ENCODE results near the gene MTUS2. TPM values are rescaled to one million over a fixed set of nuclear protein-coding genes. Genes with fewer than 3 reads are reported as not detected.
"Not testable (repeated sequence)": the region's sequence is repeated elsewhere in the genome, so short reads cannot be mapped to it uniquely, and the experiment has no call there.

MTUS2 gene
- total RNA-seq, 2 donors from 2014 or later, result not detected

DNA sequence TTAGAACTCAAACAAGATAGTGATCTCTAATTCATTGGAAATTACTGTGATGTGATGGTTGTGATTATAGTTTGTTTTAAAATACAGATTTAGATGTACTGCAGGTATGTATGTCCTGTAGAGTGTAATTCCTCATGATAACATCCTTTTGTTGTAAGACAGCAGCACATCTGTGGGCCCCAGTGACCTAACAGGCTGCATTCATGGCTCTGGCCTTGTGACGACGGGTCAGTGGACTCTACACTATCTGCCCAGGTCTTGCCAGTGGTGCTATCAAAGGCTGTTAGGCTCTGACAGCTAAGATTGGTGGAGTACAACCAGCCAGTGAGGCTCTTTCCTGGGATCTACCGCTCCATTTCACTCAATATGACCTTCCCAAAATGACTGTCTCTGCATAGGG, 158.4 kb downstream of the MTUS2 start:
- DNase-seq (ENCODE audit: low spot score in 2 of 2), result no peak
- Mint-ChIP-seq H3K9me3 (no peaks in the 10 kb centered on the region), H3K27ac (no peak overlapping the region), H3K36me3 (no peaks in the 10 kb centered on the region)
- no peak for ATAC-seq

GRCh38 chr13:28981530-28981929, 161.4 kb downstream of the MTUS2 start:
- Mint-ChIP-seq H3K9me3 (no peaks in the 10 kb centered on the region), H3K36me3 (no peaks in the 10 kb centered on the region), H3K27ac (no peak overlapping the region)
- ATAC-seq (no peak), DNase-seq (ENCODE audit: low spot score in 2 of 2) (no peak)

DNA sequence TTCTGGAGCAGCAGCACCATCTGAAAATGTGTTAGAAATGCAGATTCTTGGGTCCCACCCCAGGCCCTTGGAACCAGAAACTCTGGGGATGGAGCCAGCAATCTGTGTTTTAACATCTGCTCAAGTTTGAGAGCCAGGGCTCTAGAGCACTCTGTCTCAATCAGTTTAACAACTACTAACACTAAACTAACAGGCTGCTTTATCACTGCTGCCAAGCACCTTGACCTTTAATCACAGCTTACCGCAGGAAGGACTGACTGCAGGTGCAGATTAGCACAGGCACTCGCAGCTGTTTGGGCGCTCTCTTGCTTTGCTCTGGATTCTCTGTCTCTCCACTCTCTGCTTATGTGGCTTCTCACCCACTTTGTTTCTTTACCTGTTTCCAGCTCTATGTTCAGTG, 163.5 kb downstream of the MTUS2 start:
- no peaks in the 10 kb centered on the region for H3K9me3 Mint-ChIP-seq
- DNase-seq (ENCODE audit: low spot score in 2 of 2) (no peak), ATAC-seq (no peak)
- H3K36me3 Mint-ChIP-seq, result no peaks in the 10 kb centered on the region
- no peak overlapping the region for H3K27ac Mint-ChIP-seq

DNA sequence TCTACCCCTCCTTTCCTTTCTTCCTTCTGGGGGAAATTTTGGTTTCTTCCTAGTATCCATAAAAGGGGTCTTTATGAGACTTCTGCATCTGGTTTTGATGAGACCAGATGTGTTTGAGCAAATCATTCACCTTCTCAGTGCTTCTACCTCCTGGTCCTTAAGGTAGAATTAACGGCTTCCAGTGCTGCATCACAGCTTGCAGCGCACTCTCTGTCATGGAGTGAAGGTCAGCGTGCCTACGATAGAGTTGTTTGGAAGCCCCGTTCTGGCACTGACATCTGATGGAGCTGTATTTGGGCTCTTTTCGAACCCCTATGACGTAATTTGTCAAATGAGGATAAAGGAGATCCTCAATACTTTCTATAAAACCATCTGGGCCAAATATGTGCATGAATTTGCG, 164.2 kb downstream of the MTUS2 start:
- H3K9me3 Mint-ChIP-seq, result peaks cover 0 to 4% of the 10 kb centered on the region in 2 donors
- no peak for DNase-seq (ENCODE audit: low spot score in 2 of 2)
- no peak overlapping the region for H3K27ac Mint-ChIP-seq
- no peaks in the 10 kb centered on the region for H3K36me3 Mint-ChIP-seq
- no peak for ATAC-seq

- no peak overlapping the region for H3K27ac Mint-ChIP-seq
- peaks cover 0 to 2% of the 10 kb centered on the region in 2 donors for H3K36me3 Mint-ChIP-seq
- no peak for ATAC-seq
- DNase-seq (ENCODE audit: low spot score in 2 of 2), result no peak
- peaks cover 0 to 4% of the 10 kb centered on the region in 2 donors for H3K9me3 Mint-ChIP-seq
These were observed 164.7 kb downstream of the MTUS2 start for GRCh38 chr13:28984825-28985224.

GRCh38 chr13:28990378-28990777, 170.2 kb downstream of the MTUS2 start:
- H3K36me3 Mint-ChIP-seq; ATAC-seq; H3K27ac Mint-ChIP-seq; H3K9me3 Mint-ChIP-seq; DNase-seq (ENCODE audit: low spot score in 2 of 2): not testable (repeated sequence)

GRCh38 chr13:28991764-28992163, 171.6 kb downstream of the MTUS2 start:
- DNase-seq (ENCODE audit: low spot score in 2 of 2) (no peak), ATAC-seq (no peak)
- no peak overlapping the region for H3K27ac Mint-ChIP-seq
- peaks cover 4 to 9% of the 10 kb centered on the region in 2 donors for H3K9me3 Mint-ChIP-seq
- peaks cover 0 to 9% of the 10 kb centered on the region in 2 donors for H3K36me3 Mint-ChIP-seq

DNA sequence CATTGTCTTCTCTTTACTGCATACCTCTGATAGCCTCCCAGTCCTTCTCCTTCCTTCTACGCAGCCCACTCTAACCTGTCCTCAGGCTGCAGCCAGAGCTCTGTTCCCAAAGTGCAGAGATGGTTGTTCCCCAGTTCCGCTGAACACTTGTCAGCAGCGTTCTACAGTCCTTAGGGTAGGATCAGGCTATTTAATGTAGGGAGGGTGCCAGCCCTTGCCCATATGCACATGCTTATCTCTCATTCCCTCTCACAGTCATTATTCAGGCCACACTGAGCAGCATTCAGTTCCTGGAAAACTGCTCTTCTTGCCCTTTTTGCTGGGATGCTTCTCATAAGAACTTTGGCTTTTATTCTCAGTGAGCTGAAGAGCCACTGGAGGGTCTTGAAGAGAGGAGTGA, 180.7 kb downstream of the MTUS2 start:
- Mint-ChIP-seq H3K36me3 (peaks cover 6 to 16% of the 10 kb centered on the region in 2 donors), H3K9me3 (peaks cover 7 to 8% of the 10 kb centered on the region in 2 donors), H3K27ac (no peak overlapping the region)
- DNase-seq (ENCODE audit: low spot score in 2 of 2) (no peak), ATAC-seq (no peak)

- H3K27ac Mint-ChIP-seq, result no peak overlapping the region
- no peak for ATAC-seq
- H3K36me3 Mint-ChIP-seq, result peaks cover 6 to 11% of the 10 kb centered on the region in 2 donors
- H3K9me3 Mint-ChIP-seq, result peaks cover 7 to 8% of the 10 kb centered on the region in 2 donors
- no peak for DNase-seq (ENCODE audit: low spot score in 2 of 2)
These were observed 185.1 kb downstream of the MTUS2 start for GRCh38 chr13:29005035-29005762.

GRCh38 chr13:29005763-29006120, 185.6 kb downstream of the MTUS2 start:
- peaks cover 4 to 5% of the 10 kb centered on the region in 2 donors for H3K9me3 Mint-ChIP-seq
- H3K36me3 Mint-ChIP-seq, result peaks cover 4 to 7% of the 10 kb centered on the region in 2 donors
- DNase-seq (ENCODE audit: low spot score in 2 of 2) (no peak), ATAC-seq (no peak)
- no peak overlapping the region for H3K27ac Mint-ChIP-seq

DNA sequence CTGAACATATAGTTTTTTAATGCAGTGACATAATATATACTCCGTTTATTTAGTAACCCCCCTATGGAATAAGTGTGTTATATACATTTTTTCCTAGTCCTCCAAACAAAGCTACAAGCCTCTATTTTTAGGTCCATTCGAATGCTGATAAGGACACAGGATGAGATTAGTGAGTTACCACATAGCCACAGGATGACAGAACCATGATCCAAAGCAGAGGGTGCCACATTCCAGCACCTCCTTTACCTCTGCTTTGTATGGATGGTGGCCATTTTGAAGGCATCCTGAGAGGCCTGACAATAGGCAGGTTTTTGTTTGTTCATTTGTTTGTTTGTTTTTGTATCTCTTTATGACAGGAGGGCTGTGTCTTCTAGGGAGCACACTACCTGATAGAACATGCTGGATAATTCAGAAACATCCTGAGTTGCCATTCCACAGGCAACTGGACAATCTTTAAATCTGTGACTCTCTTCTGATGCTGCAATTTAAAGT, 186.3 kb downstream of the MTUS2 start:
- no peak for DNase-seq (ENCODE audit: low spot score in 2 of 2)
- no peak for ATAC-seq
- H3K27ac Mint-ChIP-seq, result no peak overlapping the region
- peaks cover 0 to 3% of the 10 kb centered on the region in 2 donors for H3K9me3 Mint-ChIP-seq
- H3K36me3 Mint-ChIP-seq, result peaks cover 0 to under 1% of the 10 kb centered on the region in 2 donors

DNA sequence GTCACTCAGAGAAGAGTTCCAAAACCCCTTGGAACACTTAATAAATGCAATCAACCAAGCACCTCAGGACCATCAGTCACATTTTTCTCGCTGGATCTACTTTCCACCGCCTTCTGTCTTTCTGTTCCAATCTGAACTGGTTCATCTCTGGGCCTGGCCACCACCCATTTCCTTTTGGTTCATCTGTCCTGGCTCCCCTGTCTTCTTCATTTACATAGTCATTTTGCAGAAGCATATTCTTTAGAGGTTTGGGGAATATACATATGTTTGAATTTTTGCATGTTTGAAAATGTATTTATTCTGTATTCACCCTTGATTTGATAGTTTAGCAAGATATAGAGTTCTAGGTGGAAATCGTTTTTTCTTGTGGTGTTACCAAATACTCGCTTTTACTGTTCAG, 188.2 kb downstream of the MTUS2 start:
- peak overlapping the region in 1 of 2 donors; percentile 47 for H3K27ac Mint-ChIP-seq
- no peaks in the 10 kb centered on the region for H3K36me3 Mint-ChIP-seq
- ATAC-seq, result no peak
- DNase-seq (ENCODE audit: low spot score in 2 of 2), result no peak
- peaks cover 0 to 3% of the 10 kb centered on the region in 2 donors for H3K9me3 Mint-ChIP-seq

- no peak for DNase-seq (ENCODE audit: low spot score in 2 of 2)
- ATAC-seq, result no peak
- Mint-ChIP-seq H3K9me3 (peaks cover 0 to 3% of the 10 kb centered on the region in 2 donors), H3K27ac (no peak overlapping the region), H3K36me3 (peaks cover 0 to 2% of the 10 kb centered on the region in 2 donors)
These were observed 200.2 kb downstream of the MTUS2 start for GRCh38 chr13:29020314-29020713.

DNA sequence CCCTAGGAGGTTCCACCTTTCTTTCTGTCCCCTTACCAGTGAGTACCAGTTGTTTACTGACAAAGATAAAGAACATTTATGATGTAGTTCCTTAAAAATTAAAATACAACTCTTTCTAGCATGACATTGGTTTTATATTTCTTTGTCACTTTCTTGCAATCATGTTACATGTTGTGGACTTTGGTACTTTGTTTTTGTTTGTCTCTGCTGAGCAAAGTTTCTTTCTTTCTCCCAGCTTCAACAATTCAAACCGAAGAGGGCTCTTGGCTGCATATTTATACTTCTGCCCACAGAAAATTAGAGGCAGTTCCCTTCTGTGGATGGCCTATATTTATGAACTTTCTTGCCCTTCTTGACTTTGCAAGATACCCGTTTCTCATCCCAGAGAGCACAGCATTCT, 201.2 kb downstream of the MTUS2 start:
- H3K27ac Mint-ChIP-seq, result no peak overlapping the region
- peaks cover 0 to 4% of the 10 kb centered on the region in 2 donors for H3K36me3 Mint-ChIP-seq
- DNase-seq (ENCODE audit: low spot score in 2 of 2) (no peak), ATAC-seq (no peak)
- peaks cover 0 to 3% of the 10 kb centered on the region in 2 donors for H3K9me3 Mint-ChIP-seq

- Mint-ChIP-seq H3K9me3 (peaks cover 0 to 3% of the 10 kb centered on the region in 2 donors), H3K36me3 (peaks cover 0 to 4% of the 10 kb centered on the region in 2 donors), H3K27ac (no peak overlapping the region)
- DNase-seq (ENCODE audit: low spot score in 2 of 2) (no peak), ATAC-seq (no peak)
These were observed 201.6 kb downstream of the MTUS2 start for GRCh38 chr13:29021717-29022116.

- DNase-seq (ENCODE audit: low spot score in 2 of 2), result no peak
- ATAC-seq, result no peak
- H3K36me3 Mint-ChIP-seq, result peaks cover 0 to 4% of the 10 kb centered on the region in 2 donors
- no peak overlapping the region for H3K27ac Mint-ChIP-seq
- H3K9me3 Mint-ChIP-seq, result peaks cover 0 to 3% of the 10 kb centered on the region in 2 donors
These were observed 202.3 kb downstream of the MTUS2 start for GRCh38 chr13:29022410-29022809.

- Mint-ChIP-seq H3K27ac (no peak overlapping the region), H3K9me3 (no peaks in the 10 kb centered on the region), H3K36me3 (peaks cover 0 to 4% of the 10 kb centered on the region in 2 donors)
- ATAC-seq (no peak), DNase-seq (ENCODE audit: low spot score in 2 of 2) (no peak)
These were observed 202.8 kb downstream of the MTUS2 start for GRCh38 chr13:29022968-29023367.

DNA sequence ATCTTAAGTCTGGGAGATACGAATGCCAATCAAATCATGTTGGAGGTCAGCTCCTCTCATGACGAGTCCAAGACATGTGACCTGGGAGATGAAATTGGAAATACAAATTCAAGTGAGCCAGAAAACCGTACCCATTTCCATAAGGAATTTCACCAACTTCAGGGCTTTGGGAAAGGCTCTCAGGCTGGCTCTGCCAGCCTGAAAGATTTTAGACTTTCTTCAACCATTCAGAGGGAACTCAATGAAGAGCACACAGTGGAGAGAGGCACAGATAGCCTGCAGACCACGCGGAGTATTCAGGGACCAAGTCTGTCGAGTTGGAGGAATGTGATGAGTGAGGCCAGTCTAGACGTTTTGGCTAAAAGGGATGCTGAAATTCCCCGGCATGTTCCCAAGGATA, 204.6 kb downstream of the MTUS2 start:
- Mint-ChIP-seq H3K9me3 (peaks cover 4 to 5% of the 10 kb centered on the region in 2 donors), H3K36me3 (peaks cover 0 to 4% of the 10 kb centered on the region in 2 donors), H3K27ac (no peak overlapping the region)
- ATAC-seq, result no peak
- DNase-seq (ENCODE audit: low spot score in 2 of 2), result no peak
